HepG2 (cell line): ENCODE results near the gene IGHMBP2. TPM values are rescaled to one million over a fixed set of nuclear protein-coding genes. Genes with fewer than 3 reads are reported as not detected.

Source experiments
- ATAC-seq: fragments of 200-7000 bp; cut with Tn5 transposase; 3 replicates; pipeline ENCODE4 v1.9.1; 2020; ENCODE audit warnings: mild to moderate bottlenecking, moderate library complexity
- BruUV-seq: library from RNA; stranded (reverse); fragments of 400-500 nt; replicated peaks from 2 replicates; lab custom pipeline; 2021; lab: Mats Ljungman, UMichigan
- CTCF ChIA-PET: fragments of 300-600 bp; formaldehyde crosslinking; extraction: SDS; loops from one replicate; lab custom pipeline; 2021; ENCODE audit warnings: low total read pairs, inconsistent platforms, low intra/inter-chr PET ratio; lab: Yijun Ruan, JAX
- POLR2A ChIA-PET: fragments of 350-600 bp; sonication (Branson Sonifier 250); formaldehyde crosslinking; loops from one replicate; lab custom pipeline; 2020; ENCODE audit warnings: antibody characterized with exemption, inconsistent platforms; lab: Yijun Ruan, JAX
- DNase-seq: peaks from one replicate; pipeline ENCODE4 v3.0.0-alpha.2; 2015; ENCODE audit warnings: low spot score
- FAIRE-seq: peaks from 3 replicates; lab custom pipeline; 2011; peaks lifted over from hg19 to GRCh38; lab: Jason Lieb, UNC
- H2AFZ ChIP-seq: one replicate; pipeline ENCODE4 v1.6.1; 2011; ENCODE audit warnings: low read length, inconsistent platforms
- H3K27ac ChIP-seq: fragments of 300-600 bp; 3 replicates; pipeline ENCODE4 v1.8.0; 2011; ENCODE audit warnings: mixed run types, mild to moderate bottlenecking, mixed read lengths, low read length, inconsistent platforms; ENCODE audit not compliant: insufficient read depth; ENCODE audit errors: extremely low read length
- H3K27me3 ChIP-seq, 2 experiments: fragments of 200-600 bp in 1 of 2; 2 replicates in 1 of 2; 3 replicates in 1 of 2; pipeline versions ENCODE4 v1.6.0 to v1.8.0; 2011; ENCODE audit warnings: low read length in 2 of 2, mild to moderate bottlenecking in 2 of 2, moderate library complexity in 2 of 2, inconsistent platforms in 1 of 2; ENCODE audit not compliant: insufficient read depth in 2 of 2, control insufficient read depth in 1 of 2
- H3K36me3 ChIP-seq, 2 experiments: fragments of 200-600 bp in 1 of 2; replicated peaks in 1 of 2; 2 replicates in 1 of 2; 3 replicates in 1 of 2; pipeline versions ENCODE4 v1.5.1 to v1.8.0; 2011; ENCODE audit warnings: low read length in 2 of 2, inconsistent platforms in 1 of 2; ENCODE audit not compliant: insufficient read depth in 2 of 2, control insufficient read depth in 1 of 2
- H3K4me1 ChIP-seq: 2 replicates; pipeline ENCODE4 v1.5.1; 2012; ENCODE audit warnings: low read length, inconsistent platforms; ENCODE audit not compliant: insufficient read depth
- H3K4me2 ChIP-seq: 2 replicates; pipeline ENCODE4 v1.6.0; 2011; ENCODE audit warnings: low read depth, low read length, inconsistent platforms
- H3K4me3 ChIP-seq, 3 experiments: fragments of 200-600 bp in 1 of 3; sonication (generic), shearing (Covaris generic) in 1 of 3; replicated peaks in 1 of 3; 2 replicates each; pipeline ENCODE4 v1.5.1; 2011 to 2016; ENCODE audit warnings: low read length in 3 of 3, inconsistent platforms in 2 of 3, low read depth in 2 of 3, mild to moderate bottlenecking in 2 of 3, control low read depth in 1 of 3, mixed read lengths in 1 of 3; ENCODE audit not compliant: insufficient read depth in 1 of 3
- H3K79me2 ChIP-seq: one replicate; pipeline ENCODE4 v1.6.1; 2011; ENCODE audit warnings: low read length, inconsistent platforms; ENCODE audit not compliant: insufficient read depth
- H3K9ac ChIP-seq: 2 replicates; pipeline ENCODE4 v1.6.0; 2011; ENCODE audit warnings: mild to moderate bottlenecking, low read depth, low read length, inconsistent platforms; ENCODE audit not compliant: insufficient read depth
- H3K9me3 ChIP-seq: 2 replicates; pipeline ENCODE4 v1.5.1; 2012; ENCODE audit warnings: mild to moderate bottlenecking, low read length
- H4K20me1 ChIP-seq: 2 replicates; pipeline ENCODE4 v1.6.0; 2011; ENCODE audit warnings: inconsistent platforms, mild to moderate bottlenecking, low read length, moderate library complexity; ENCODE audit not compliant: insufficient read depth
- HOXA3 ChIP-seq: sonication (generic); formaldehyde crosslinking; IDR thresholded peaks from 2 replicates; pipeline ENCODE4 v1.5.0; 2020; ENCODE audit warnings: missing genetic modification reagents
- KLF12 ChIP-seq: sonication (generic); formaldehyde crosslinking; IDR thresholded peaks from 2 replicates; pipeline ENCODE4 v1.4.0; 2020; ENCODE audit warnings: missing genetic modification reagents, borderline replicate concordance
- NCOA2 ChIP-seq: sonication (generic); formaldehyde crosslinking; IDR thresholded peaks from 2 replicates; pipeline ENCODE4 v1.8.0; 2022; ENCODE audit warnings: inconsistent platforms
- RBAK ChIP-seq: sonication (generic); formaldehyde crosslinking; IDR thresholded peaks from 2 replicates; pipeline ENCODE4 v1.5.1; 2020; ENCODE audit warnings: mild to moderate bottlenecking, missing genetic modification reagents
- RFX1 ChIP-seq: fragments of 450-650 bp; IDR thresholded peaks from 2 replicates; pipeline ENCODE4 v1.6.1; 2017
- SP140L ChIP-seq: sonication (generic); formaldehyde crosslinking; IDR thresholded peaks from 2 replicates; pipeline ENCODE4 v1.4.0; 2020; ENCODE audit warnings: missing genetic modification reagents, borderline replicate concordance
- ZNF136 ChIP-seq: sonication (generic); formaldehyde crosslinking; IDR thresholded peaks from 2 replicates; pipeline ENCODE4 v1.8.1; 2022; ENCODE audit warnings: low read depth, mild to moderate bottlenecking, moderate library complexity, missing genetic modification reagents
- ZNF232 ChIP-seq: sonication (generic); formaldehyde crosslinking; IDR thresholded peaks from 2 replicates; pipeline ENCODE4 v1.4.0; 2020; ENCODE audit warnings: missing genetic modification reagents, borderline replicate concordance
- ZNF816 ChIP-seq: sonication (generic); formaldehyde crosslinking; IDR thresholded peaks from 2 replicates; pipeline ENCODE4 v1.8.0; 2022; ENCODE audit warnings: missing genetic modification reagents, mild to moderate bottlenecking, borderline replicate concordance
- WGBS: methylation state at CpG from one replicate; pipeline ENCODE4 v1.1.6; 2017; ENCODE audit warnings: low lambda C conversion rate; 5-methylcytosine and 5-hydroxymethylcytosine counted together
- in situ Hi-C: cut with HindIII; loops from 2 replicates; pipeline ENCODE4 v1.10.0; 2017; ENCODE audit warnings: low pct_unique_long_range_greater_than_20kb; ENCODE audit not compliant: extremely low pct_ligation_motif_present
- intact Hi-C: fragments of 100-400 bp; cut with micrococcal nuclease; formaldehyde crosslinking; loops from one replicate; pipeline ENCODE4 v1.10.0; 2022; ENCODE audit not compliant: unreplicated experiment
- polyA plus RNA-seq, 8 experiments: library from polyadenylated mRNA; depleted of rRNA in 3 of 8; stranded (reverse) in 7 of 8; unstranded in 1 of 8; fragments of >200 nt; fragmentation: Illumina TruSeq in 4 of 8; extraction: Trizol in 4 of 8; gene quantifications; 2 replicates each; pipeline versions ENCODE4 v1.2.1 to v1.2.3, GENCODE V29; 2011 to 2016; ENCODE audit warnings: low read depth in 4 of 8, missing spikeins in 1 of 8, mixed read lengths in 1 of 8; ENCODE audit not compliant: insufficient read depth in 1 of 8
- total RNA-seq, 5 experiments: library from RNA; depleted of rRNA; stranded (reverse); fragments of >200 nt; fragmentation: Illumina TruSeq; extraction: Trizol; gene quantifications; 2 replicates each; pipeline ENCODE4 v1.2.3, GENCODE V29; 2016; ENCODE audit warnings: low read depth in 1 of 5
- TF ChIP-seq, protein P1 (sequence below): sonication (generic); formaldehyde crosslinking; IDR thresholded peaks from 2 replicates; pipeline ENCODE4 v1.5.1; 2020; ENCODE audit warnings: mild to moderate bottlenecking, missing genetic modification reagents, moderate library complexity
- TF ChIP-seq, protein P2 (sequence below): sonication (generic); formaldehyde crosslinking; IDR thresholded peaks from 2 replicates; pipeline ENCODE4 v1.8.0; 2022; ENCODE audit warnings: low read depth, missing genetic modification reagents
- TF ChIP-seq, protein P3 (sequence below): sonication (generic); formaldehyde crosslinking; IDR thresholded peaks from 2 replicates; pipeline ENCODE4 v1.4.0; 2020; ENCODE audit warnings: mild to moderate bottlenecking, missing genetic modification reagents
- TF ChIP-seq, protein P4 (sequence below): sonication (generic); formaldehyde crosslinking; IDR thresholded peaks from 2 replicates; pipeline ENCODE4 v1.5.1; 2020; ENCODE audit warnings: missing genetic modification reagents, mild to moderate bottlenecking, borderline replicate concordance

Gene IGHMBP2
- total and polyA plus RNA-seq, 2 of the 13 experiments (the other 11 are each of a cell fraction or from before 2014, with no cell fraction given): 8.9 to 9.9 TPM

DNA sequence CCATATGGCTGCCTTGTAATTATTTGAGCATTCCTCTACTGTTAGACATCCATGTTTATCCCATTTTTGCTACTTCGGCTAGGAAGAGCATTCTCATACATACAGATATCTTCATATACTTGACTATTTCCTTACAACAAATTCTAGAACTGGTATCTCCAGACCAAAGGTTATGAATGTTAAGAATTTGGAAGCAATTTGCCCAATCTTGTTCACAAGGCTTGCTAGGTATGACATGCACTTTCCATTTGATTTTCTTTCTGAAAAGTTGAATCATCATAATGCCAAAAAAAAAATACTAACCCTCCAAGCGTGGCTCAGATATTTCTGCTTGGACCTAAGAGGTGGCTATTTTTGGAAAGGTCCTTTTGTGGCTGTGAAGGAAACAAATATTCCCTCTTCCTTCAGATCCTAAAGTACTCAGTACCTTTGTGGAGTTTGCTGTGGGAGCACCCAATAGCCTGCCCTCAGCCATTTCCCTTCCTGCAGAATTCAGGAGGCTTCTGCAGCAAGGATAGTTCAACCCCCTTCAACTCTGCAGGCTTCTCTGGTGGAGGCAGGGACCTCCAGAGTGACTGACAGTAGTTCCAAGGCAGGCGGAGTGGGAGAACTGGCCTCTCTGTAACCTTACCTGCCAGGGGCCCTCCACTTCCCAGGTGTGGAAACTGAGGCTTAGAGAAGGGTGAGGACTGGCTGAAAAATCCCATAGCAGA lies 40.0 kb upstream of the IGHMBP2 start (continued):
- TF ChIP-seq, protein P1, sequence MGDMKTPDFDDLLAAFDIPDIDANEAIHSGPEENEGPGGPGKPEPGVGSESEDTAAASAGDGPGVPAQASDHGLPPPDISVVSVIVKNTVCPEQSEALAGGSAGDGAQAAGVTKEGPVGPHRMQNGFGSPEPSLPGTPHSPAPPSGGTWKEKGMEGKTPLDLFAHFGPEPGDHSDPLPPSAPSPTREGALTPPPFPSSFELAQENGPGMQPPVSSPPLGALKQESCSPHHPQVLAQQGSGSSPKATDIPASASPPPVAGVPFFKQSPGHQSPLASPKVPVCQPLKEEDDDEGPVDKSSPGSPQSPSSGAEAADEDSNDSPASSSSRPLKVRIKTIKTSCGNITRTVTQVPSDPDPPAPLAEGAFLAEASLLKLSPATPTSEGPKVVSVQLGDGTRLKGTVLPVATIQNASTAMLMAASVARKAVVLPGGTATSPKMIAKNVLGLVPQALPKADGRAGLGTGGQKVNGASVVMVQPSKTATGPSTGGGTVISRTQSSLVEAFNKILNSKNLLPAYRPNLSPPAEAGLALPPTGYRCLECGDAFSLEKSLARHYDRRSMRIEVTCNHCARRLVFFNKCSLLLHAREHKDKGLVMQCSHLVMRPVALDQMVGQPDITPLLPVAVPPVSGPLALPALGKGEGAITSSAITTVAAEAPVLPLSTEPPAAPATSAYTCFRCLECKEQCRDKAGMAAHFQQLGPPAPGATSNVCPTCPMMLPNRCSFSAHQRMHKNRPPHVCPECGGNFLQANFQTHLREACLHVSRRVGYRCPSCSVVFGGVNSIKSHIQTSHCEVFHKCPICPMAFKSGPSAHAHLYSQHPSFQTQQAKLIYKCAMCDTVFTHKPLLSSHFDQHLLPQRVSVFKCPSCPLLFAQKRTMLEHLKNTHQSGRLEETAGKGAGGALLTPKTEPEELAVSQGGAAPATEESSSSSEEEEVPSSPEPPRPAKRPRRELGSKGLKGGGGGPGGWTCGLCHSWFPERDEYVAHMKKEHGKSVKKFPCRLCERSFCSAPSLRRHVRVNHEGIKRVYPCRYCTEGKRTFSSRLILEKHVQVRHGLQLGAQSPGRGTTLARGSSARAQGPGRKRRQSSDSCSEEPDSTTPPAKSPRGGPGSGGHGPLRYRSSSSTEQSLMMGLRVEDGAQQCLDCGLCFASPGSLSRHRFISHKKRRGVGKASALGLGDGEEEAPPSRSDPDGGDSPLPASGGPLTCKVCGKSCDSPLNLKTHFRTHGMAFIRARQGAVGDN: no peak
- no peak for TF ChIP-seq HOXA3 (CRISPR knock-in tag)
- TF ChIP-seq, protein P2, sequence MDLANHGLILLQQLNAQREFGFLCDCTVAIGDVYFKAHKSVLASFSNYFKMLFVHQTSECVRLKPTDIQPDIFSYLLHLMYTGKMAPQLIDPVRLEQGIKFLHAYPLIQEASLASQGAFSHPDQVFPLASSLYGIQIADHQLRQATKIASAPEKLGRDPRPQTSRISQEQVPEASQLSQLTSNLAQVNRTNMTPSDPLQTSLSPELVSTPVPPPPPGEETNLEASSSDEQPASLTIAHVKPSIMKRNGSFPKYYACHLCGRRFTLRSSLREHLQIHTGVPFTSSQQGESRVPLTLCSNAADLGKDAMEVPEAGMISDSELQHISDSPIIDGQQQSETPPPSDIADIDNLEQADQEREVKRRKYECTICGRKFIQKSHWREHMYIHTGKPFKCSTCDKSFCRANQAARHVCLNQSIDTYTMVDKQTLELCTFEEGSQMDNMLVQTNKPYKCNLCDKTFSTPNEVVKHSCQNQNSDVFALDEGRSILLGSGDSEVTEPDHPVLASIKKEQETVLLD (CRISPR knock-in tag): no peak

DNA sequence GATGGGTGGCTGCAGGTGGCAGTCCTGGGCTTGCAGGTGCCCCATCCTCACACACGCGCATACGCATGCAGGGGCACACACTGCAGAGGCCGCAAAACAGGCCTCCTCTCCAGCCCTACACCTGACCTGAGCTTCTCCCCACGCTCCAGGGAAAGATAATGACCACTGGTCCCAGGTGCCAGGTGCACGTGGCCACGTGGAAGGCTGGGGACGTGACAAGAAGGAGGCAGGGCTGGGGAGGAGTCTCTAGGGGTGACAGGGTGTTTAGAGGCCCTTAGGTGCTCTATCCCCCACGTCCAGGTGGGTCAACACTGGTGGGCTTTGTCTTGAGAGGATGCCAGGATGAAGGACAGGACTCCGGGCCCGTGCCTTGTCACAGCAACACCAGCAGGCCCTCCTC lies 38.5 kb upstream of the IGHMBP2 start:
- no peak overlapping the region for H3K4me2 ChIP-seq
- intact Hi-C loops (no loop called here), in situ Hi-C loops (no loop called here)
- peaks cover 9% of the 10 kb centered on the region for H3K9me3 ChIP-seq
- H2AFZ ChIP-seq: no peak overlapping the region
- no peaks in the 10 kb centered on the region for H3K36me3 ChIP-seq
- CTCF ChIA-PET: no interaction called here
- H3K27ac ChIP-seq: no peak overlapping the region
- peaks cover 23% of the 10 kb centered on the region for H3K4me1 ChIP-seq
- POLR2A ChIA-PET: no interaction called here
- H3K4me3 ChIP-seq: no peak overlapping the region
- no TSS peak for BruUV-seq
- H4K20me1 ChIP-seq: no peaks in the 10 kb centered on the region
- WGBS: 42% methylated on average over 6 of the region's 11 CpGs
- FAIRE-seq (no peak), DNase-seq (no peak), ATAC-seq (no peak)
- H3K79me2 ChIP-seq: no peaks in the 10 kb centered on the region
- no peak overlapping the region for H3K9ac ChIP-seq
- H3K27me3 ChIP-seq: peaks cover 2 to 23% of the 10 kb centered on the region in 2 experiments; a peak in 3 of 5 replicates
- no peak for TF ChIP-seq NCOA2
- TF ChIP-seq RBAK (CRISPR knock-in tag): no peak
- TF ChIP-seq ZNF136 (CRISPR knock-in tag): no peak
- TF ChIP-seq ZNF232 (CRISPR knock-in tag): no peak
- TF ChIP-seq, protein P3, sequence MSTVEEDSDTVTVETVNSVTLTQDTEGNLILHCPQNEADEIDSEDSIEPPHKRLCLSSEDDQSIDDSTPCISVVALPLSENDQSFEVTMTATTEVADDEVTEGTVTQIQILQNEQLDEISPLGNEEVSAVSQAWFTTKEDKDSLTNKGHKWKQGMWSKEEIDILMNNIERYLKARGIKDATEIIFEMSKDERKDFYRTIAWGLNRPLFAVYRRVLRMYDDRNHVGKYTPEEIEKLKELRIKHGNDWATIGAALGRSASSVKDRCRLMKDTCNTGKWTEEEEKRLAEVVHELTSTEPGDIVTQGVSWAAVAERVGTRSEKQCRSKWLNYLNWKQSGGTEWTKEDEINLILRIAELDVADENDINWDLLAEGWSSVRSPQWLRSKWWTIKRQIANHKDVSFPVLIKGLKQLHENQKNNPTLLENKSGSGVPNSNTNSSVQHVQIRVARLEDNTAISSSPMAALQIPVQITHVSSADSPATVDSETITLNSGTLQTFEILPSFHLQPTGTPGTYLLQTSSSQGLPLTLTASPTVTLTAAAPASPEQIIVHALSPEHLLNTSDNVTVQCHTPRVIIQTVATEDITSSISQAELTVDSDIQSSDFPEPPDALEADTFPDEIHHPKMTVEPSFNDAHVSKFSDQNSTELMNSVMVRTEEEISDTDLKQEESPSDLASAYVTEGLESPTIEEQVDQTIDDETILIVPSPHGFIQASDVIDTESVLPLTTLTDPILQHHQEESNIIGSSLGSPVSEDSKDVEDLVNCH (CRISPR knock-in tag): no peak
- no peak for TF ChIP-seq RFX1
- TF ChIP-seq, protein P4, sequence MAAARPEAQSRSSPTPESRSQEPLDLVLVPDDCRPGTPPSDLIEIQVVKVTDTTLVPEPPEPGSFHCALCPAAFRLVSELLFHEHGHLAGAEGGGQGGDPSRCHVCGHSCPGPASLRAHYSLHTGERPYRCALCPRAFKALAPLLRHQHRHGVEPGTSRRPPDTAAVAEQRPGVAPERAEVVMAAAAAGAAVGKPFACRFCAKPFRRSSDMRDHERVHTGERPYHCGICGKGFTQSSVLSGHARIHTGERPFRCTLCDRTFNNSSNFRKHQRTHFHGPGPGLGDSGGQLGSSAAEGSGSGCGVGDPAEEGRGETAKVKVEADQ (CRISPR knock-in tag): no peak
- no peak for TF ChIP-seq SP140L (CRISPR knock-in tag)
- TF ChIP-seq ZNF816 (CRISPR knock-in tag): no peak
- TF ChIP-seq KLF12 (CRISPR knock-in tag): no peak
